Gastroesophageal sphincter (tissue), 3 donors: Measurements from ENCODE around the gene PMF1.

Experiments used
- POLR2A ChIP-seq, 2 donors: fragments of 450-650 bp; IDR thresholded peaks; one replicate each; pipeline ENCODE4 v1.6.1; 2017; ENCODE audit warnings: antibody characterized with exemption in 2 of 2, mild to moderate bottlenecking in 2 of 2, moderate library complexity in 1 of 2
- POLR2AphosphoS5 ChIP-seq: sonication (generic); formaldehyde crosslinking; IDR thresholded peaks from one replicate; pipeline ENCODE4 v1.6.1; 2017; ENCODE audit warnings: antibody characterized with exemption
- TF ChIP-seq, protein P1 (sequence below), 4 experiments: fragments of 200-600 bp in 2 of 4; fragments of 450-650 bp in 2 of 4; sonication (generic) in 1 of 4; IDR thresholded peaks; one replicate each; pipeline ENCODE4 v1.5.1; 2017 to 2019; ENCODE audit warnings: antibody characterized with exemption in 4 of 4, mild to moderate bottlenecking in 2 of 4, moderate library complexity in 2 of 4

- TF ChIP-seq POLR2AphosphoS5: no peak
- TF ChIP-seq, protein P1, sequence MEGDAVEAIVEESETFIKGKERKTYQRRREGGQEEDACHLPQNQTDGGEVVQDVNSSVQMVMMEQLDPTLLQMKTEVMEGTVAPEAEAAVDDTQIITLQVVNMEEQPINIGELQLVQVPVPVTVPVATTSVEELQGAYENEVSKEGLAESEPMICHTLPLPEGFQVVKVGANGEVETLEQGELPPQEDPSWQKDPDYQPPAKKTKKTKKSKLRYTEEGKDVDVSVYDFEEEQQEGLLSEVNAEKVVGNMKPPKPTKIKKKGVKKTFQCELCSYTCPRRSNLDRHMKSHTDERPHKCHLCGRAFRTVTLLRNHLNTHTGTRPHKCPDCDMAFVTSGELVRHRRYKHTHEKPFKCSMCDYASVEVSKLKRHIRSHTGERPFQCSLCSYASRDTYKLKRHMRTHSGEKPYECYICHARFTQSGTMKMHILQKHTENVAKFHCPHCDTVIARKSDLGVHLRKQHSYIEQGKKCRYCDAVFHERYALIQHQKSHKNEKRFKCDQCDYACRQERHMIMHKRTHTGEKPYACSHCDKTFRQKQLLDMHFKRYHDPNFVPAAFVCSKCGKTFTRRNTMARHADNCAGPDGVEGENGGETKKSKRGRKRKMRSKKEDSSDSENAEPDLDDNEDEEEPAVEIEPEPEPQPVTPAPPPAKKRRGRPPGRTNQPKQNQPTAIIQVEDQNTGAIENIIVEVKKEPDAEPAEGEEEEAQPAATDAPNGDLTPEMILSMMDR (IDR thresholded peaks at IDR 0.05): no peak
- no peak for TF ChIP-seq POLR2A (IDR thresholded peaks at IDR 0.05)
These were observed 34.1 kb downstream of the PMF1 start for GRCh38 chr1:156246781-156247459.
